Dermis blood vessel endothelial cell (primary cell): ENCODE results near the gene TLL2. TPM values are rescaled to one million over a fixed set of nuclear protein-coding genes. Genes with fewer than 3 reads are reported as not detected.
A peak's percentile ranks its signal among the peaks of the same experiment; 100 is the strongest.
"Not testable (repeated sequence)": the region's sequence is repeated elsewhere in the genome, so short reads cannot be mapped to it uniquely, and the experiment has no call there.

Experiments
- DNase-seq: peaks from one replicate; pipeline ENCODE4 v3.0.0; 2010
- total RNA-seq: library from RNA; depleted of rRNA; stranded (reverse); fragments of >200 nt; gene quantifications from 2 replicates; pipeline ENCODE4 v1.2.3, GENCODE V29; 2014

TLL2 gene
- 0.09 and 0.17 TPM in 2 replicates for total RNA-seq

DNA sequence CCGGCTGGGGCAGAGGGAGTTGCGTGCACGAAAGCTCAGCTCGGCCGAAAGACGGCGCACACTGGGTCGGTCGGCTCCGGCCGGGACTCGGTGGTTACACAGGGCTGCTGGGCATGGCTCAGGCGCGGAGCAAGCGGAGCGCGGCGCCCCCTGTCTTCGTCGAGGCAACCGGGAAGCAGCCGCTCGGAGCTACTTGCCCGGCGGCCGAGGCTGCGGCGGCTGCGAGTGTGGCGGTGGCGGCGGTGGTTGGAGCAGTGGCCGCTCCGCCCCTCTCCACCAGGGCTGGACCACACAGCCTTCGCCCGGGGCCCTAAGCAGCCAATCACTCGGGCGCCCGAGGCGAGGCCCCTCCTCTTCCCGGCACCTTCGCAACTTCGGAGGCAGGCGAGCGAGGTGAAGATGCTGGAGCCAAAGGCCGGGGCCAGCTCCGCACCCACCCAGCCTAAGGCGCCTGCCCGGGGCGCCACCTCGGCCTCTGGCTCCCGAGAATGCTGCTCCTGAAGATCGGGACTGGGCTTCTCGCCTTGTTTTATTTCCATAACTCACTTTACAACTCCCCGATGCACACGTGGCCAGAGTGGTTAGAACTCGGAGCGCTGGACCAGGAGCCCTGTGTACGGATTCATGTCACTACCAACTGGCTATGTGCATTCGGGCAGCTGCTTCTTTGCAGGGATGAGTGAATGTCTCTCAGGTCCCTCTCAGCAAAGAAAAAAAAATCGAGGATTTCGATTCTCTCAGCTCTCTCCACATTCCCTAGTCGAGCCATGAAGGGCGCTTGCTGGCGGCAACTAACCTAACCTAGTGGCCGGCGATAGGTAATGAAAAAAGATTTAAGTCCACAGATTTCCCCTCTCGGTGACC, at the start of gene TLL2:
TLL2 (minus strand) TSS at position 229 of the 864 bp plus-strand sequence. CDS start 241 bp downstream, outside the sequence.
- DNase-seq: peak; percentile 93

DNA sequence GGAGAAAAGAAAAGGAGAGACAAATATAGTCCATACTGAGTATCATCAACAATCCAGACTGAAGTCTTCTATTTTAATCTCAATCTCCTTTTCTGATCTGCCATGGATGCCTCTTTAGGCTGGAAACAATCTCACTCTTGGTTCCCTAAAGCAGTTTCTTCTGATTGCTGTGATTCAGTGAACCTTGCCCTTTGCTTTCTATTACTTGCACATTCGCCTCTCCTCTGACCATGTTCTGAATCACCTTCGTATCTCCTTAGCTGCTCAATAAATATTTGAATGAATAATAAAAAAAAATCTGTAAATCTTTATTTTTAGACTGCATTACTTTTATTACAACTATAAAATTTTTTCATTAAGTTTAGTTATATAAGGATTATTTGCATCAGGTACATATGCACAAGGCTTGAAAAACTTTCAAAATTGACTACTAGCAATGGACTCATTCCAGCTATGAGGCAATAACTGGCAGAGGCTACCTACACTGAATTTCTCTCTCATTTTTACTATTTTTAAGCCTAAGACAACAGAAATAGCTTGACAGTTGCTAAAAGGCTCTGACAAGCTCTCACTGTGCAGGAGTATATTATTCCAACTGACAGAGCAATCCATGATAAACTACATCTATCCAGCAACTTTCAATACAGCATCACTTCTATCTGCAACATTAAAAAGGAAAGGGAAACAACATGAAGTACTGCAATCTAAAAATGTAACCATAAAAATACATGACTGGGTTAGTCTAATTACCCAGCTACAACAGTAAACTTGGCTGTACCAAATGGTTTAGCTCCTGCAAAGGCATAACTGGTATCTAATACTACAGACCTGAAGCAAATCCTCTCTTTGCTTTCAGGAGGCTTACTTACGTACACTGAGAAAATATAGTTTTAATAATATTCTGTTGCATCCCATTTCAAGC, 47.5 kb upstream of the TLL2 start:
- no peak for DNase-seq

DNA sequence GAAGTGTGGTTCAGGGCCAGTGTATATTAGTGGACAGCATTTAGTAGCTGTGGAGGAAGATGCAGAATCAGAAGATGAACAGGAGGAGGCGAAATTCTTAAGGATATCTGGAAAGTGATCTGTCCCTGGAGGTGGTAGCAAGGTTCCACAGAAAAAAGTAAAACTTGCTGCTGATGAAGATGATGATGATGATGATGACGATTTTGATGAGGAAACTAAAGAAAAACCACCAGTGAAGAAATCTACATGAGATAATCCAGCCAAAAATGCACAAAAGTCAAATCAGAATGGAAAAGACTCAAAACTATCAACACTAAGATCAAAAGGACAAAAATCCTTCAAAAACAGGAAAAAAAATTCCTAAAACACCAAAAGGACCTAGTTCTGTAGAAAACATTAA, 46.8 kb upstream of the TLL2 start:
- DNase-seq: no peak

GRCh38 chr10:96556003-96556402, 42.3 kb upstream of the TLL2 start:
- peak; percentile 45 for DNase-seq

GRCh38 chr10:96555330-96555729, 41.6 kb upstream of the TLL2 start:
- DNase-seq: no peak

- DNase-seq: peak; percentile 6
Observed at GRCh38 chr10:96548589-96548988, 34.9 kb upstream of the TLL2 start.

- DNase-seq: not testable (repeated sequence)
Observed at GRCh38 chr10:96545558-96545957, 31.8 kb upstream of the TLL2 start.

- DNase-seq: no peak
Observed at GRCh38 chr10:96541921-96542320, 28.2 kb upstream of the TLL2 start.

DNA sequence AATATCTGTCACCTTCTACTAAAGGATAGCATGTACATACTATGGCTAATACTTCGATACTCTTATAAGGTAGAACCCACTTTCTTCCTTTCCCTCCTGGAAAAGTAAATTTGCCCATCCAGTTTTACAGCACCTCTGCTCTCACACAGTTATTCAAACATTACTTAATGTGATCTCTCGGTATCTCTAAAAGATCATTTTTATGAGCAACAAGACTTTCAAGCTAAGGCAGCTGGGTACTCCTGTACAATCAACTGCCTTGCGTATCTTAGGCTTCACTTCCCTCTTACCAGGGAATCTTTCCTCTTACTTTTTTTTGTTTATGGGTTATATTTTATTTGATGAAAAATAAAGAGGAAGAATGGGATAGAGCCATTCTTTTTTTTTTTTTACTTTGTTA, 26.5 kb upstream of the TLL2 start:
- no peak for DNase-seq

DNA sequence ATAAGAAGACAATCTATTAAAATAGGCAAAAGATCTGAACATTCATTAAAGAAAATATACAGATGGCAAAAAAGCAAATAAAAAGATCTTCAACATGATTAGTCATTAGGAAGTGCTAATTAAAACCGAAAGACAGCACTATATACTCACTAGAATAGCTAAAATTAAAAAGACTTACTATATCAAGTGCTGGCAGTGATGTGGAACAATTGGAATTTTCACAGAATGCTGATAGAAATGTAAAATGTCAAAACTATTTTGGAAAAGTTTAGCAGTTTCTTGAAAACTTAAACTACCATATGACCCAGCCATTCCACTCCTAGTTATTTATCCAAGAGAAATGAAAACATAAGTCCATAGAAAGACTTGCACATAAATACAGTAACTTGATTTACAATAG, 25.0 kb upstream of the TLL2 start:
- DNase-seq: no peak

DNA sequence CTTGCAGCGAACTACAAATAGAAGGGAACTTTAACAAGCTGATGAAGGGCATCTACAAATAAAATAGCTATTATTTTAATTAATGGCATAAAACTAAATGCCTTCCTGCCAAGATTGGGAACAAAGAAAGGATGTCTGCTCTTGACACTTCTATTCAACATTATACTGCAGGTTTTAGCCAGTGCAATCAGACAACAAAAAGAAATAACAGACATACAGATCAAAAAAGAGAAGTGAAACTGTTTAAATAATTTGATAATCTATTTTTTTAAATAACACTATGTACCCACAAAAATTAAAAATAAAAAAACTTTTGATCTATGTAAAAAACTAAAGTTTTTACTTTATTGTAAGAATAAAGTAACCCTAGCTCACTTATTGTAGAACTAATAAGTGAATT, 22.4 kb upstream of the TLL2 start:
- DNase-seq: peak; percentile 20

DNA sequence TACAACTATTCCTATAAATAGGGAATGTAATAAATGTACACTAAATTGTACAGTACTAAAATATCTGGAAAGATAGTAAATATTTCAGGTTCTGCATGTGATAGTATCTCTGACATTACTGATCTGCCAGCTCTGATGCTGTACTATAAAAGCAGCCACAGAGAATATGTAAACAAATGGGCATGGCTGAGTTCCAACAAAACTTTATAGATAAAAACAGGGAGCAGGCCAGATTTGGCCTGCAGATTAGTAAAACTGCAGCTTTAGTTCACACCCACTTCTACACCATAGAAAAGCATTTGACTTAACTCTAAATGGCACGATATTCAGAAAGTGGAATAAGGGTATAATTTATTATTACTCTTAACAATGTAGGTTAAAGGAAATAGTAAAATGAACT, 18.8 kb upstream of the TLL2 start:
- DNase-seq: peak; percentile 26

DNA sequence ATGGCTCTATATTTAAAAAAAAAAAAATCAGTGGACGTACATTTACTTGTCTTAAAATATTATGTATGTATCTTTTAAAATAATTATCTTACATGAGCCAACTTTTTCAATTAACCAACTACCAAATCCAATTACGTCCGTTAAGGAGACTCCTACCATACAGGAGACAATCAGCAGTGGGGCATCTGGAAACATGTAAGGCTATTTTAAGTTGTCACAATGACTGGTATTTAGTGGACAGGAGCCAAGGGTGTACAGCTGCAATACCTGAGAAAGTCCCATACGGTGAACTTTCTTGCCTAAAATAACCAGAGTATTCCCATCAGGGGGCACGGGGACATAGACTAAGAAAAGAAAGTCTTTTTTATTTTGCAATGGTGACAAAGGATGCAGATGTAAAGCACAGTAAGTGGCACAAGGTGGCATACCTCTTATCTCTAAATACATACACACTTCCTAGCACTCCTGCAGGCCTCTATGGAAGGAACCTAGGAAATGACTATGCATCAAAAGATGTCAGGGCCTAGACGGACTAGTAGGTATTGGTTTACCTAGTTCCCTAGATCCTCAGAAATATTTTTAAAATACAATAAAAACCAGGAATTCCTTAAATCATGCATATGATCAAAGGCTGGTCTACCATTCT, 16.0 kb upstream of the TLL2 start:
- DNase-seq: no peak

GRCh38 chr10:96524741-96525140, 11.0 kb upstream of the TLL2 start:
- no peak for DNase-seq

- no peak for DNase-seq
Observed at GRCh38 chr10:96517284-96517683, 3.6 kb upstream of the TLL2 start.

DNA sequence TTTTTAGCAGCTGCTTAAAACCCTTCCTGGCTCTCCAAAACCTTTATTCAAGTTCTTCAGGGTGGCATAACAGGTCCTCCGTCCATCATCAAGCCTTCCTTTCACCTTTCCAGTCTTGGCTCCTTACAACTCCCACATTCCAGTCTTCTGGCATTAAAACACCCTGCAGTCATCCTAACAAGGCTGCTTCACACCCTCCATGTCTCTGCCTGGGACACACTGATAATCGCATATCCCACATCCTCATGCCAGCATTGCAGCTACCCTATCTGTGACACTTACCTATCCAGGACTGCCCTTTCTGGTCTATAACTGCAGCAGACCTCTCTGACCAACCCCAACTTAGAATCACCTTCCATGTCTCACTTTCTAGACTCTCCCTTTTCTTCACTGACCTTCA, 2.6 kb upstream of the TLL2 start:
- DNase-seq: no peak

- DNase-seq: no peak
Observed at GRCh38 chr10:96513305-96513697, 425 bp downstream of the TLL2 start.

- DNase-seq: peak; percentile 39
Observed at GRCh38 chr10:96512524-96513304, 1.0 kb downstream of the TLL2 start.

GRCh38 chr10:96511044-96511945, 2.4 kb downstream of the TLL2 start:
- DNase-seq: peak; percentile 57

DNA sequence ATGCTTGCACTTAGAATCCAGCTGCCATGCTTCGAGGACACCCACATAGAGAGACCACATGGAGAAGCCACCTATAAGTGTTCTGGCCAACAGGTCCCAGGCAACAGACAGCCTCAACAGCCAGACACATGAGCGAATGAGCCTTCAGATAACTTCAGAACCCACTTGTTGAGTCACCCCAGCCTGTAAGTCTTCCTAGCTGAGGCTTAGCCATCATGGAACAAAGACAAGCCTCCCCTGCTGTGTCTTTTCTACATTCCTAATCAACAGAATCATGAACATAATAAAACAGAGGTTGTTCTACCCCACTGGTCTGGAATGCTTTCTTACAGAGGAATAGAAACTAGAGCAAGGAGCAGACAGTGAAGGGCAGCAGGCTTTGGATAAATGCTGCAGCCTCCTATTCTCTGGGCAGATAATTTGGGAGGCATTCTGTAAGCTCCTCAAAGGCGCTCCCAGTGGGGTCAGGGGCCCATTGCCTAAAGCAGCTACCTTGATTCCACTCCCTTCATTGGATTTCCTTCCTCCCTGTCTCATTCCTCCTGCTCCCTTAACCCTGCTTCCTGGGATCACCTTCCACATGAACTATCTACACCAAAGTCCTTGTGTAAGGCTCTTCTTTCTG, 4.6 kb downstream of the TLL2 start:
- DNase-seq: no peak

GRCh38 chr10:96507044-96507443, 6.7 kb downstream of the TLL2 start:
- DNase-seq: no peak
